ENCODE data around the gene TARDBP. TPM values are rescaled to one million over a fixed set of nuclear protein-coding genes. Genes with fewer than 3 reads are reported as not detected.

Gene TARDBP
- polyA plus RNA-seq, 1 experiment = 55.5 TPM

DNA sequence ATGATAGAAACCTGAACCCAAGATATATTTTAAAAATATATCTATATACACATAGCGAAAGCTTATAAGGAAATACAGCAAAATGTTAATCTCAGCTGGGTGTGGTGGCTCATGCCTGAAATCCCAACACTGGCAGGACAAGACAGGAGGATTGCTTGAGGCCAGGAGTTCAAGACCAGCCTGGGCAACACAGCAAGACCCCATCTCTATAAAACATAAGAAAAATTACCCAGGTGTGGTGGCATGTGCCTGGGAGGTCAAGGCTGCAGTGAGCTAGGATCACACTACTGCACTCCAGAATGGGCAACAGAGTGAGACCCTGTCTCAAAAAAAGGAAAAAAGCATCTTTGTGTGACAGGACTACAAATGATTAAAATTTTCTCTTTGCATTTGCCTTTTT, 53.3 kb downstream of the TARDBP start:
- no peak for DNase-seq (ENCODE audit: low read depth)
- ChIA-PET CTCF (interaction anchor here (0.7 to 1.8 kb wide), 4 partner anchors 28 to 450 kb away, joined by 3 to 6 read pairs (median 4); no protein-coding TSS in a partner anchor), POLR2A (no interaction called here)
- peaks cover 34% of the 10 kb centered on the region for H3K36me3 ChIP-seq (ENCODE audit: control insufficient read depth, insufficient read depth, low read length)
- H3K4me3 ChIP-seq (ENCODE audit: low read depth, low read length) = no peak overlapping the region
- TF ChIP-seq, protein P1, sequence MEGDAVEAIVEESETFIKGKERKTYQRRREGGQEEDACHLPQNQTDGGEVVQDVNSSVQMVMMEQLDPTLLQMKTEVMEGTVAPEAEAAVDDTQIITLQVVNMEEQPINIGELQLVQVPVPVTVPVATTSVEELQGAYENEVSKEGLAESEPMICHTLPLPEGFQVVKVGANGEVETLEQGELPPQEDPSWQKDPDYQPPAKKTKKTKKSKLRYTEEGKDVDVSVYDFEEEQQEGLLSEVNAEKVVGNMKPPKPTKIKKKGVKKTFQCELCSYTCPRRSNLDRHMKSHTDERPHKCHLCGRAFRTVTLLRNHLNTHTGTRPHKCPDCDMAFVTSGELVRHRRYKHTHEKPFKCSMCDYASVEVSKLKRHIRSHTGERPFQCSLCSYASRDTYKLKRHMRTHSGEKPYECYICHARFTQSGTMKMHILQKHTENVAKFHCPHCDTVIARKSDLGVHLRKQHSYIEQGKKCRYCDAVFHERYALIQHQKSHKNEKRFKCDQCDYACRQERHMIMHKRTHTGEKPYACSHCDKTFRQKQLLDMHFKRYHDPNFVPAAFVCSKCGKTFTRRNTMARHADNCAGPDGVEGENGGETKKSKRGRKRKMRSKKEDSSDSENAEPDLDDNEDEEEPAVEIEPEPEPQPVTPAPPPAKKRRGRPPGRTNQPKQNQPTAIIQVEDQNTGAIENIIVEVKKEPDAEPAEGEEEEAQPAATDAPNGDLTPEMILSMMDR (IDR thresholded peaks at IDR 0.05; ENCODE audit: insufficient read depth, low read depth, low read length) = no peak
- no peaks in the 10 kb centered on the region for H3K27me3 ChIP-seq (ENCODE audit: control insufficient read depth, insufficient read depth, low read length)

DNA sequence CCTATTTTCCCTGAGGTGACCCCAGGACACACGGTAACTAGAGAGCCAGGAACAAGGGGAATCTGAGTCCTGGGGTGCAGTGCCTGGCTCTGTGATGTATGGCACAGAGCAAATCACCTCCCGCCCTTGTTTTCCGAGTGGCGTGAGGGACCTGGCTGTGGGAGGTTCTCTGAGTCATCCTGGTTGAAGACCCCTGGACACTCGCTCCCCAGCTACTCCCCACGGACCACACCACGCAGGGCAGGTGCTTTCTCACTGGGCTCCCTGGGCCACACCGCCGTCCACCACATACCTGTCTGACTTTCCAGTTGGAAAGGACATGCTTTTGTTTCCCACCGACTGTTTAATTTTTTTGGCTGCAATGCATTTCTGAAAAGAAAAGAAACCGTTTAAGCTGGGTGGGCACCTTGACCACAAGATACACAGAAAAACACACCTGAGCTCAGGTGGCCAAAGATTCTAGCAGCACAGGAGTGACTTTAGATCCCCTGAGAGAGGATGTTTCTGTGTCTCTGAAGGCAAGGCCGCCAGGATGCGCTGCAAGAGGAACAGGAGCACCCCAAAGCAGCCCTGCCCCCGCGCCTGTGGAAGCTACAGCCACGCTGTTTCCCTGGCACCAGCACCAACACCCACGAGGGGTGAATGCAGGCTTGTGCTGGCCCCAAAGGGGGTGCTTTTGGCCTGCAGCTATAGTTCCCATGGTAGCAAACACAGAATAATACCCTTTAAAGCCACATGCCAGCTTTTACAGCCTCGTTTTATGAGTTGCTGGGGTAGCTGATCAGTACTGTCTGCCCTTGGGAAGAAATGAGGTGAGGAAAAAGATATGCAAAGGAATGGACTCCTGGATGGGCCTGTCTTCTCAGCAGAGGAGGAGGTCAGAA, 55.5 kb downstream of the TARDBP start:
- TF ChIP-seq, protein P1 (IDR thresholded peaks at IDR 0.05; ENCODE audit: insufficient read depth, low read depth, low read length) = no peak
- H3K36me3 ChIP-seq (ENCODE audit: control insufficient read depth, insufficient read depth, low read length) = peaks cover 47% of the 10 kb centered on the region
- POLR2A ChIA-PET = no interaction called here

GRCh38 chr1:11068600-11069473, 56.4 kb downstream of the TARDBP start:
- peaks cover 43% of the 10 kb centered on the region for H3K36me3 ChIP-seq (ENCODE audit: control insufficient read depth, insufficient read depth, low read length)
- H3K4me3 ChIP-seq (ENCODE audit: low read depth, low read length) = no peak overlapping the region
- H3K27me3 ChIP-seq (ENCODE audit: control insufficient read depth, insufficient read depth, low read length) = no peaks in the 10 kb centered on the region
- DNase-seq (ENCODE audit: low read depth) = no peak
- POLR2A ChIA-PET = no interaction called here
- CTCF ChIA-PET = no interaction called here
- TF ChIP-seq, protein P1 (IDR thresholded peaks at IDR 0.05; ENCODE audit: insufficient read depth, low read depth, low read length) = no peak

More for the DNA sequence above, 55.5 kb downstream of the TARDBP start:
- Histone ChIP-seq H3K4me3 (ENCODE audit: low read depth, low read length) (no peak overlapping the region), H3K27me3 (ENCODE audit: control insufficient read depth, insufficient read depth, low read length) (no peaks in the 10 kb centered on the region)
- DNase-seq (ENCODE audit: low read depth) = no peak
- CTCF ChIA-PET = interaction anchor here (1.8 kb wide), 1 partner anchor 30 kb away, joined by 6 read pairs; no protein-coding TSS in a partner anchor

GRCh38 chr1:11070876-11071275, 58.4 kb downstream of the TARDBP start:
- no peak overlapping the region for H3K4me3 ChIP-seq (ENCODE audit: low read depth, low read length)
- no peak for DNase-seq (ENCODE audit: low read depth)
- no peaks in the 10 kb centered on the region for H3K27me3 ChIP-seq (ENCODE audit: control insufficient read depth, insufficient read depth, low read length)
- POLR2A ChIA-PET = no interaction called here
- TF ChIP-seq, protein P1 (IDR thresholded peaks at IDR 0.05; ENCODE audit: insufficient read depth, low read depth, low read length) = no peak
- CTCF ChIA-PET = interaction anchor here (1.2 to 1.5 kb wide), 2 partner anchors 17 to 33 kb away, joined by 4 to 5 read pairs; no protein-coding TSS in a partner anchor
- peaks cover 45% of the 10 kb centered on the region for H3K36me3 ChIP-seq (ENCODE audit: control insufficient read depth, insufficient read depth, low read length)
